Fibroblast of skin of left biceps (primary cell): Measurements from ENCODE around the gene CNKSR1.

ENCODE experiments used
- DNase-seq, 2 experiments: peaks; one replicate each; pipeline ENCODE4 v3.0.0-alpha.2; 2013; ENCODE audit warnings: low read depth in 2 of 2

The CNKSR1 gene, protein sequence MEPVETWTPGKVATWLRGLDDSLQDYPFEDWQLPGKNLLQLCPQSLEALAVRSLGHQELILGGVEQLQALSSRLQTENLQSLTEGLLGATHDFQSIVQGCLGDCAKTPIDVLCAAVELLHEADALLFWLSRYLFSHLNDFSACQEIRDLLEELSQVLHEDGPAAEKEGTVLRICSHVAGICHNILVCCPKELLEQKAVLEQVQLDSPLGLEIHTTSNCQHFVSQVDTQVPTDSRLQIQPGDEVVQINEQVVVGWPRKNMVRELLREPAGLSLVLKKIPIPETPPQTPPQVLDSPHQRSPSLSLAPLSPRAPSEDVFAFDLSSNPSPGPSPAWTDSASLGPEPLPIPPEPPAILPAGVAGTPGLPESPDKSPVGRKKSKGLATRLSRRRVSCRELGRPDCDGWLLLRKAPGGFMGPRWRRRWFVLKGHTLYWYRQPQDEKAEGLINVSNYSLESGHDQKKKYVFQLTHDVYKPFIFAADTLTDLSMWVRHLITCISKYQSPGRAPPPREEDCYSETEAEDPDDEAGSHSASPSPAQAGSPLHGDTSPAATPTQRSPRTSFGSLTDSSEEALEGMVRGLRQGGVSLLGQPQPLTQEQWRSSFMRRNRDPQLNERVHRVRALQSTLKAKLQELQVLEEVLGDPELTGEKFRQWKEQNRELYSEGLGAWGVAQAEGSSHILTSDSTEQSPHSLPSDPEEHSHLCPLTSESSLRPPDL

DNA sequence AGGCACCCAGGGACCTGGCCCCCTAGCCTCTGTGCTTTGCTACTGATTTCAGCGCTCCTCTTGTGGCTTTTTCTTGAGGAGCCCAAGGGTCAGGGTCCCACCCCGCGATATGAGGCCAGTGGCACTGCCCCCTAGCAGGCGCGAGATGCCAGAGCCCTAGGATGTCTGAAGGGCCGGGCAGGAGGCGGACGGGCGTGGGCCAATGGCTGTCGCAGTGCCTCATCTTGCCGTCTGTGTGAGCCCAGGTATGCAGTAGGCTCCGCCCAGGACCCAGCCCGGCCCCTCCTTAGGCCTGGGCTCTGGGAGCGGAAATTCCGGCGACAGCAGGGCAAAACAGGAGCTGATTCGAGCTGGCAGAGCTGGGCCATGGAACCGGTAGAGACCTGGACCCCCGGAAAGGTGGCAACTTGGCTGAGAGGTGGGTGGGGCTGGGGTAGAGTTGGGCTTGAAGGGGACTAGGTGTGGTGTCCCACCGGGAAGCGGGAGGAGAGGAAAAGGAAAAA is at the start of gene CNKSR1:
Gene CNKSR1 (plus strand): TSS at position 310 of the 503 bp plus-strand sequence. CDS start 57 bp downstream, at position 367.
- DNase-seq, result no peak

DNA sequence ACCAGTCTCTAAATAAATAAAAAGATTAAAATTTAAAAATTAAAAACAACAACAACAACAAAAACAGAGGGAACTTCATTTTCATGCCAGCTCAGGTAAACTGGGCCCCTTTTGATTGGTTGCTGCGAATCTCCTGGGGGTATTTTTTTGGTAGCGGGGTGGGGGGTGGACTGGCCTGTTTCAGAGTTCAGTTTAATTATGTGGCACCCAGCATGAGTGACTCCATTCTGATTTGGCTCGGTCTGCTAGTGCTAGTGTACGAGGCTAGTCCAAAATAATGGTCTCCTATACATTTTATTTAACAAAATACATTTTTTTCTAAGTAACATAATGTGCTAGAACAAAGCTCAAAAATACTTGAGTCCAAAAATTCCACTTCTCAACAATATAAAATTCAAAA is 47.5 kb upstream of the CNKSR1 start:
- DNase-seq, result no peak

GRCh38 chr1:26130695-26131094 is 46.6 kb upstream of the CNKSR1 start:
- no peak for DNase-seq

- no peak for DNase-seq
Measured at GRCh38 chr1:26132128-26132833, 45.0 kb upstream of the CNKSR1 start.

DNA sequence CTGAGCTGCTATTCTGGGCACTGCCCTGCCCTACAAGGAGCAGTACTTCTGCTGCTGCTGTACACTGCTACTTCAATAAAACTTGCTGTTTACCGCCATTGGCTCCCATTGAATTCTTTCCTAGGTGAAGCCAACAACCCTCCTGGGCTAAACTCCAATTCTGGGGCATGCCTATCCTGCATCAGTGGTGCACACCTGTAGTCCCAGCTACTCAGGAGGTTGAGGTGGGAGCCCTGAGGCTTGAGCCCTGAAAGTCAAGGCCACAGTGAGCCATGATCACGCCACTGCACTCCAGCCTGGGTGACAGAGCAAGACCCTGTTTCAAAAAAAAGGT is 44.5 kb upstream of the CNKSR1 start:
- DNase-seq, result no peak

DNA sequence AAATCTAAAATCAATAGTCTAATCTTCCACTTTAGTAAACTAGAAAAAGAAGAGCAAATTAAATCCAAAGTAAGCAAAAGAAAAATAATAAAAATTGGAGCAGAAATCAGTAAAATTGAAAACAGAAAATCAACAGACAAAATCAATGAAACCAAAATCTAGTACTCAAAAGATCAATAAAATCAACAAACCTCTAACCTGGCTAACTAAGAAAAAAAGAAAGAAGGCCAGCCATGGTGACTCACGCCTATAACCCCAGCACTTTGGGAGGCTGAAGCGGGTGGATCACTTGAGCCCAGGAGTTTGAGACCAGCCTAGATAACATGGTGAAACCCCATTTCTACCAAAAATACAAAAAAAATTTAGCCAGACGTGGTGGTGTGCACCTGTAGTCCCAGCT is 42.8 kb upstream of the CNKSR1 start:
- no peak for DNase-seq

GRCh38 chr1:26138974-26139558 is 38.2 kb upstream of the CNKSR1 start:
- DNase-seq, result no peak

GRCh38 chr1:26142159-26142558 is 35.1 kb upstream of the CNKSR1 start:
- DNase-seq, result no peak

DNA sequence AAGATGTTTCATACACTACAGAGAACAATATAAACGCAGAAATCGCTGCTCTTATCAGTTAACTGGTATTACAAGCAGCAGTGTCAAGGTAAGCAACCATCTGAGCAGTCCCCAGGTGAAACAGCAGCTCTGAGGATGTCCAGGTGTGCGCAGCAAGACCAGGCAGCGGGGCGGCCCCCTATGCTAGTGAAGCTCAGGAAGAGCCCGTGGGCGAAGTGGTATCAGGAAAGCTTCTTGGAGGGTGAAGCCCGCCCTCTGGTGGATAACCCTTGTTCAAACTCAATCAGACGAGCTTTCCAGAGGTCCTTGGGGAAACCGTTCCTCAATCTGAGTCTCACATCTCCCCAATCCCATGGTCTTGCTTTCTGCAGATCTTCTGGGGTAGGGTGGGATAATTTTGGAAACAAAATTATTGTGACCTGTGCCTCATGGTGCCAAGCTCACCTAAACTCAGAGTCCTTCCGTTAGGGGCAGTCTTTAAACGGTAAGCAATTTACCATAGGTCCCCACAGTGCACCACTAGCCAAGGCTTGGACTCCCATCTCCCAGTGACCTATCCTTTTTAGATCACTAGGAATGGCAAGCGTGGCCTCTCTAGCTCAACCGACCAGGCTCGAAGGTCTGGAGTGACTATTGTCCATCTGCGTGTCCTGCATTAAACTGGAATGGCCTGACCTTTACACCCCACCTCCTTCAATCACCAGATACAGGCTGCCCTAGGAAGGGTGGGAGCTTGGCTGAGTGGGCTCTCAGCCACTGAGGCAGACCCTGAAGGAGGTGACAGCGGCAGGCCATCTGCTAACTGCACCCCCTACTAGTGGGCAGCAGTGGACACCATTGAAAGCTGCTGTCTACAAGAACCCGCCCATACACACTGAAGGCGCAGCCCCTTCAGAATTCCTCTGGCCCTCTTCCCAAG is 32.0 kb upstream of the CNKSR1 start:
- peak in 1 of 2 experiments; percentile 36 for DNase-seq

- DNase-seq, result no peak
Measured at GRCh38 chr1:26145960-26146294, 31.4 kb upstream of the CNKSR1 start.

DNA sequence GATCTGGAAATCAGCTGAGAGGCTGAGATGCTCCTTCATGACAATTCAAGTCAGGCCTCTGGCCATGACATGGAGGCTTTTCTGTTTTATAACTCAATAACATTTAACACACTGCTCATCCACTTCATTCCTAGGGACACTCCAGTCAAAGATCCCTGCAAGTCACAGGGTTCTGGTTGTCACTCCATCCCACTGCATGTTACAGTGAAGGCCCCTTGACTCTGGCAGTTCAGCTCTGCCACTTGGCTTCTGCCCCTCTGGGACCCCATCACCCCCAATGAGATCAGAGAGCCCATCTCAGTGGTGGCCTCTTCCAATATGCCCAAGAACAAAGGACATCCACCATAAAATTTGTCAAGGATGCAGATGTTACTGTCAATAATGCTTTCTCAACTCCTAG is 28.4 kb upstream of the CNKSR1 start:
- no peak for DNase-seq

- no peak for DNase-seq
Measured at GRCh38 chr1:26153966-26154532, 23.2 kb upstream of the CNKSR1 start.

DNA sequence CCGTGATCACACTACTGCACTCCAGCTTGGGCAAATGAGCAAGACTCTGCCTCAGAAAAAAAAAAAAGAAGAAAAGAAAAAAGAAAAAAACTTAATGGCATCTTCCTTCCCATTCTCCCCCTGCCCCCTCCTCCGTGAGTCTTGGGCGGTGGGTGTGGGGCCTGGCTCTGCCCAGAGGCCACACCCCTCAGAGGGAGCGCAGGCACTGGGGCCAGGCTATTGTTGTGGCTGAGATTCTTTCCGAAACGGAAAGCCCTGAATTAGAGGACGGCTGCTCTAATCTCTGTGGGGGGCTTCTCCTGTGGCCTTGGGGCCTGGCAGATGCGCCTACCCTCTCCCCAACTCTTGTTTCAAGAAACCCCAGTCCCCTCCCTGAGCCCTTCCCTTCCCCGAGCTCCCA is 22.5 kb upstream of the CNKSR1 start:
- no peak for DNase-seq

DNA sequence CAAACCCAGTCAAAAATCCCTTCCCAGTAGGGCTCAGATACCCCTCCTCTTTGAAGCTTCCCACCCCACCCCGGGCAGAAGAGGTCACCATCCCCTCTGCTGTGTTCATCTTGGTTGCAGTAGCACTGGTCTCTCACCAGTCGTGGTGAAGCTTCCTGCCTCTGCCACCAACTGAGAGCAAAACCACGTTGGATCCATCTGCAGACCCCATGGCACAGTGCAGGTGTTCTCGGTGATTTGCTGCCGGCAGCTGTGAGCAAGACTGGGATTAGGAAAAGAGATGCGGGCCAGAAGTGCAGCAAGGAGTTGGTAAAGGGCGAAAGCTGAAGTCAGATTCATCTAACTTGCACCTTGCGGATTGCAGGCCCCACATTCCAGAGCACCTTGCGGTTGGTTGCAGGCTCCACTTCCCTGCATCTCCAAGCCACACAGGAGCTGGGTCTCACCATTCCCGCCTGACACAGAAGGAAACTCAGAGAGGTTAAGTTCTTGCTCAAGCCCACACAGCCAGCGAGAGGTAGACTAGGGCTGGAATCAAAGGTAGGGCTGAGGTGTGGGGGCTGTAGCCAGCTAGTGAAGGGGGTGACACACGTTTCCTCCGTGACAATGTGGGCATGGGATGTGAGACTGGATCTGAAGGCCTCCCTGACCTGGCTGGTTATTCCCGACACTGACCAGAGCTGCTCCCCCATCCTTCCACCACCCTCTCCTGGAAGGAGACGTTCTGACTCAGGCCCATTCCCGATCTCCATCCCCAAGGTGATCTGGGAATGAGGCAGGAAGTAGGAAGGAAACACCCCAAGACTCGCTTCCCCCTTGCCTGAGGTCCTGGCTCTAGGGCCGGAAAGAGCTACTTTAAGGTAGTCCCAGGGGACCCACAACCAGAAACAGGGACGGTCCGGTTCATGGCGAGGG is 21.7 kb upstream of the CNKSR1 start:
- no peak for DNase-seq

- no peak for DNase-seq
Measured at GRCh38 chr1:26156285-26157038, 20.8 kb upstream of the CNKSR1 start.

DNA sequence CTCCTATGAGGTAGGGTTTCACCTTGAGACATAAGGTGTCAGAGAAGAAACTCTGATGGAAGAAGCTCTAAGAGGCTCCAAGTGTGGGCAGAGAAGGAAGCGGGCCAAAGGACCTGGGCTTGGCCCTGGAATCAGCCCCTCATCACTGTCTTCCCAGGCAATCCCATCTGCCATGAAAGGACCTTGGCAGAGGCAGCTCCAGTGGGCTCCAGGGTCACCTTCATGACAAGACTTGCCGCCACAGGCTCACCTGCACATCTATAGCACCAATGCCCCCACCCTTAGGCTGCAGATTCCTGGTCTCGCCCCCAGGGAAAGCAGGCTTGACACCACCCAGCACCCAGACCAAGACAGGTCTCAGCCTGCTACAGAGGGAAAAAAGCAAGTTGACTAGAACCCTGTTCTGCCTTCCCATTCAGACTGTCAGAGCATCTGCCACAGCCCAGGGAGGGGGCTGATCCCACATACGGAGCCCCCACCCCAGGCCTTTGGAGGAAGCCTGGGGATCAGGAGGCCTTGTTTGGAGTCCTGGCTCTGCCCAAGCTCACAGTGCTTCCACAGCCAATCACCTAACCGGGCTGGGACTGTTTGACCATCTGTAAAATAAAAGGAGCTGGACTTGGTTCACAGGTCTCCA is 18.9 kb upstream of the CNKSR1 start:
- no peak for DNase-seq

- DNase-seq, result no peak
Measured at GRCh38 chr1:26158908-26159742, 18.2 kb upstream of the CNKSR1 start, which contains the start of gene FAM110D. Gene FAM110D, plus strand, starts transcription at chr1:26159079. Its CDS starts 2,213 bp downstream, at chr1:26161292.

GRCh38 chr1:26159743-26160039 is 17.6 kb upstream of the CNKSR1 start:
- DNase-seq, result no peak
